ENCODE results near the gene NCKAP5.

NCKAP5 gene

DNA sequence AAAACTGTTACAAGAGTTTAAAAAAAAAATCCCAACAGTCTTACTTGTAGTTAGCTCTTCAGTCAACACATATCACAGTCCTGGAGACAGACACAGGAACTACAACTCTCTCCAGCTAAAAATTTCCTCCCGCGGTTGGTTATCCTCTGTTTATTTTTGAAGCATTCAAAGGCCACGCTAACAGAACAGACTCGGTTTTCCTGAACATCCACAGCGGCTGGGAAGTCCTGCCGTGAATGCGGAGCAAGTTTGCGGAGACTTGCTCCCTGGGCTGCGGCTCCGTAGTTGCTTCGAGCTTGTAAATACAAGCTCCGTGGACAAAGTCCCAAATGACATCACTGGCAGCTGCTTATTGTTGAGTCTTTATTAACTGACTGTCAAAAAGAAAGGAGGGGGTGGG is at the start of gene NCKAP5:
TSS of gene NCKAP5 (minus strand) at position 292 of the 400 bp plus-strand sequence. CDS start 50,937 bp downstream, outside the sequence.
- DNase-seq (ENCODE audit: low spot score): no peak

- no peak for DNase-seq (ENCODE audit: low spot score)
Observed at GRCh38 chr2:133609664-133610063, 41.4 kb upstream of the NCKAP5 start.

DNA sequence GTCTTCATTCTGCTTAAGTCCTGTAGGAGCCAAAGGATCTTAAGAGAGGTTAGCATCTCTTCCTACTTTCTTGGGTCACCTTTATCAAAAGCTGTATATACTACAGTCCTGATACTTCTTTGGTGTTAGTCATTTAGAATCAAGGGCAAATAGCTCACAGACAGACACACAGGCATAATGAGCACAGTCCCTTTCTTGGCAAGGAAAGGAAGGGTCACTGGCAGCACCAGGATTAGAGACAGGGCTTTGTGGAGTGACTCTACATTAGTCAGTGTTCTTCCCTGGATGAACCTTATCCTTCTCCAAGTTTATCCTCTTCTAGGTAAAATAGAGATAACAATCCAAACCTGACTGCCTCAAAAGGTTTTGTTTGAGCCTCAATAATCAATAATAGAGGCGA is 40.0 kb upstream of the NCKAP5 start:
- no peak for DNase-seq (ENCODE audit: low spot score)

GRCh38 chr2:133607679-133608078 is 39.4 kb upstream of the NCKAP5 start:
- DNase-seq (ENCODE audit: low spot score): no peak

GRCh38 chr2:133606616-133607015 is 38.4 kb upstream of the NCKAP5 start:
- no peak for DNase-seq (ENCODE audit: low spot score)

- no peak for DNase-seq (ENCODE audit: low spot score)
Observed at GRCh38 chr2:133605766-133606137, 37.5 kb upstream of the NCKAP5 start.

DNA sequence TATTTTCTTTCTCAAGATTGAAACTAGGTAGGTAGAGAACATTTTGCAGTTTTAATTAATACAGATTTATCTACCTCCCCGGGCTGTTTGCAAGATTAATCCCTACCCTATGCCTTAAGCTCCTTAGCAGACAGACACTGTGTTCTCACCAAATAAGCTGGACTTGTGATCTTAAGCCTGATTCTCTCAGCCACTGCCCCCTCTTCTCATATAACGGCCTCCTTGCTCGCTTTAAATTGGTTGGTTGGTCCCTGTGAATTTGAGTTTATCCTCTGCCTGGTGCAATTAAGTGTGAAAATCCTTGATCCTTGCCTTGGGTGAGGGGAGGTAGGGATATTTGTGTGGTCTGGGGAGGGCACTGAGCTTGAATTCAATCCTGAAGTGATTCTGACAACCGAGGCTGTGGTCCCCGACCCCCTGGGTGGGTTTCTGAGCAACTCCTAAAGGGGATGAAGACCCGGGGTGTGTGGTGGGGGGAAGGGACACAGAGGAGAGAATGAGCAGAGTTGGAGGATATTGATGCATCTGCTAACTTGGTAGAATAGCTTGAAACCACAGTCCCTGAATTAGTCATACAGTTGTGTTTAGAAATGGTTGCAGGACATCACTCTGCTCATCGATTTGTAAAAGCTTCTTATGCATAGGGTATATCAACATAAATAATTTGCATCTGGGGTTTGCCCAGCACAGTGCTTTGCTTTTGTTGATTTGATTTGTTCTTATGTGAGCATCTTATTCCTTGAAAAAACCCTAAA is 36.9 kb upstream of the NCKAP5 start:
- no peak for DNase-seq (ENCODE audit: low spot score)

DNA sequence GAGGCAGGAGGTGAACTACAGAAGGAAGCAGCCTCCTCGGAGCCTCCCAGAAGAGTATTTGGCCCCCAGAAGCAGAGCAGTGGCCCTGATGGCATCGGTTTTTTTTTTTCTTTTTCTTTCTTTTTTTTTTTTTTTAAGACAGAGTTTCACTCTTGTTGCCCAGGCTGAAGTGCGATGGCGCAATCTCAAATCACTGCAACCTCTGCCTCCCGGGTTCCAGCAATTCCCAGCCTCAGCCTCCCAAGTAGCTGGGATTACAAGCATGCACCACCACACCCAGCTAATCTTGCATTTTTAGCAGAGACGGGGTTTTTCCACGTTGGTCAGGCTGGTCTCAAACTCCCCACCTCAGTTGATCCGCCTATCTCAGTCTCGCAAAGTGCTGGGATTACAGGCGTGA is 34.8 kb upstream of the NCKAP5 start:
- no peak for DNase-seq (ENCODE audit: low spot score)

DNA sequence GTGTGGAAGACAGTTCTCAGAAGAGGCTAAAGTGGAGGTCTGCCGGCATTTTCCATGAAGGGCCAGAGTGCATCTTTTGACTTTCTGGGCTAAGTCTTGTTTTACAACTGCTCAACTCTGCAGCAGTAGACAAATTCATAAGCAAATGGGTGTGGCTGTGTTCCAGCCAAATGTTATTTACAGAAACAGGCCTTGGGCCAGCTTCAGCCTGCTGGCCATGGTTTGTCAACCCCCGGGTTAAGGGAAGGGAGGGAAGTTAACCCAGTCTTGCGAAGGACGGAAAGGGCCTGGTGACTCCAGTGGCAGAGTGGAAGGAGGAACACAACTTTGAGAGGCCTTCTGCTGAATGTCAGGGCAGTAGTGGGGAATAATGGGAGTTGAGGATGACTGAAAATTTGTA is 34.3 kb upstream of the NCKAP5 start:
- no peak for DNase-seq (ENCODE audit: low spot score)

DNA sequence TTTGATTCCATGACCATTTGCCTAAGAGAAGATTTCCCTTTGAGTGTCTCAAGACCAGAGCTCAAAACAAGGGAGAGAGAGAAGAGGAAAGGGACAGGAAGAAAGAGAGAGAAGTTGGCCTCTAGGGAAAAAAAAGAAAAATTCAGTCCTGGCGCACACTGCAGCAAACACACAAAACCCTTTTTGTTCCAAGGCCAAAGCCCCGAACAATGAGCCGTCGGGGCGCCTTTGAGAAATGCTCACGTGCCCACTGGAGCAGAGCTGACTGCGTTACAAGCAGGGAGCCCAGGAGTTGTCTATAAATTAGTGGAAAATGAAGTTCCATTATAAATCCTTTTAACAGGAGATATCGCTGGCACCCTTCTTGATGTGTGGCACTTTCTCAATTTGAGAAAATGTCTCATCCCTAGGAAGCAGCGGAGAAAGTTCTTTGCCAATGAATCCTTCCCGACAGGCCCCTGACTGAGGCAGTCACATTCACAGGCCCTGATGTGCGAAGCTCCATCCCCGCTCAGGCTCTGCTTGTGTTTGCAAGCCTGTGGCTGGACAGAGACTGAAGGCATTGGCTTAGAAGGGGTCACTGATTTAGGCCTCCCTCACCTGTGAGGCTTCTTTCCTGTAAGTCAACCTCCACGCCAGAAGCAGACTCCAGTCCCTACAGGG is 32.1 kb upstream of the NCKAP5 start:
- no peak for DNase-seq (ENCODE audit: low spot score)

DNA sequence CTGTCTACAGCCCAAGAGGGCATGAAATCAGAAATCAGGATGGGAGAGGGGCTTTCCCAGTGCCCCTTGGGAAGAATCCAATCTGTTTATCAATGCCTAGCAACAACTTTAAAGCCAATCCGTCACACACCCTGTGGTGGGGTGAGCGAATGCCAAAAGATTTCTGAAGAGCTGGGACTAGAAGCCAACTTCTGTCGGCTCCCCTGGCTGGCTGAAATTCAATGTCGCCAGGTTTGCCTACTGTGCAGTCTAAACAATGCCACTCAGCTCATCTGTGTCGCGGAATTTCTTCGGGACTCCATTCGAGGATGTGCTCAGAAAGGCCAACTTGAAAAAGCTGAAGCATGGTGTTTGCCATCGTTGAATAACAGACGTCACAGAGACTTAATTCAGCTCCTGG is 31.5 kb upstream of the NCKAP5 start:
- no peak for DNase-seq (ENCODE audit: low spot score)

- DNase-seq (ENCODE audit: low spot score): no peak
Observed at GRCh38 chr2:133599211-133599803, 31.0 kb upstream of the NCKAP5 start.

DNA sequence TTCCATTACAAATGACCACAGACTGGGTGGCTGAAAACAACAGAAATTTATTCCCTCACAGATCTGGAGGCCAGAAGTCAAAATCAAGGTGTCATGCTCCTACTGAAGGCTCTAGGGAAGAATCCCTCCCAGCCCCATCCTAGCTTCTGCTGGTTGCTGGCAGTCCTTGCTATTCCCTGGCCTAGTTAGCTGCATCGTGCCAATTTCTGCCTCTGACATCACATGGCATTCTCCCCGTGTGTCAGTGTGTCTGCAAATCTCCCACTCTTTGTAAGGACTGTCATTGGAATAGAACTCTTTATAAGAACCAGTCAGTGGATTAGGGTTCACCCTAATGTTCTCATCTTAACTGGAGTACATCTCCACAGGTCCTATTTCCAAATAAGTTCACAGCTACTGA is 30.5 kb upstream of the NCKAP5 start:
- DNase-seq (ENCODE audit: low spot score): no peak

- DNase-seq (ENCODE audit: low spot score): no peak
Observed at GRCh38 chr2:133596701-133597393, 28.6 kb upstream of the NCKAP5 start.

GRCh38 chr2:133591164-133591563 is 22.9 kb upstream of the NCKAP5 start:
- DNase-seq (ENCODE audit: low spot score): no peak

- no peak for DNase-seq (ENCODE audit: low spot score)
Observed at GRCh38 chr2:133589456-133589855, 21.2 kb upstream of the NCKAP5 start.

DNA sequence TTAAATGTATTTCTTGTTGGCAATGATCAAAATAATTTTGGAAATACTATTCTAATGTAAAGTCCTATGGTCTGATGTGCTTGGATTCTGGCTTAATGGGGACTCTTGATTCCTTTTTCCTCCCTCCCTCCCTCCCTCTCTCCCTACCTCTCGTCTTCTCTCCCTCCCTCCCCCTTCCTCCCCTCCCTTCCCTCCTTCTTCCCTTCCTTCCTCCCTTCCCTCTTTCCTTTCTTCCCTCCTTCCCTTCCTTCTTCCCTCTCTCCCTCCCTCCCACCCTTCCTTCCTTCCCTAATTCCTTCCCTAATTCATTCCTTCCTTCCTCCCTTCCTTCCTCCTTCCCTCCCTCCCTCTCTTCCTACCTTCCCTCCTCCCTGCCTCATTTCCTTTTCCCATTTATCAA is 19.9 kb upstream of the NCKAP5 start:
- no peak for DNase-seq (ENCODE audit: low spot score)

- DNase-seq (ENCODE audit: low spot score): no peak
Observed at GRCh38 chr2:133586978-133587377, 18.7 kb upstream of the NCKAP5 start.

DNA sequence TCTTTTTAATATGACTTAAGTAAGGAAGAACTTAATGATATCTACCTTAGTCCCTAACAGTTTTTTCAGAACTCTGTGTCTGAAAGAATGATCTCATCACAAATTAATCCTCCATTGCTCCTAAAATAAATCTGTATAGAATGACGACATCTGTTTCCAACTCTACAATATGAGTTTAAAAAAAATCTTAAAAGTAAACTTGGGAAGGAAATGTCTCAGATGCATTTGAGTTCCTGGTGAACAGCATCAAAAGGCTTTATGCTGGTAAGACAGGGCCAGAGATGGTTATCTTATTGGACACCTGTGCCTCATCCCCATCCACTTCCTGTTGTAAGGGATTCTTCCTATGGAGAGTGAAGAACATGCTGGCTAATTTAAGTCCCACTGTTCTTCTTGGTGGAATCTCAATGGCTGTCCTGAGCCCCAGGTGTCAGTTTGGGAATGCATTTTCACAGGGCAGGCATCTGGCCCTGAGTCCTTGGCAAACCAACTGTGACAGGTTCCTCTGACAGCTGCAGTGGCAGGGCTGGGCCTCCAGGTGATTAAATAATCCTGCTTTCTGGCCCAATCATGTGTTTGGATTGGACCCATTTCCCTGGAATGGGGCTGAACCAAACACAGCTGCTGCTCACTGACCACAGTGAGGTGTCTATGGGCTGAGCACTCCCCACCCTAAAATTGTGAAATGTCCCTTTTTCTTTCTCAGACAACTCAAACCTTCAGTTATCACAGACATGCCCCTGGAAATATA is 12.9 kb upstream of the NCKAP5 start:
- DNase-seq (ENCODE audit: low spot score): no peak

- DNase-seq (ENCODE audit: low spot score): no peak
Observed at GRCh38 chr2:133579274-133579673, 11.0 kb upstream of the NCKAP5 start.

- DNase-seq (ENCODE audit: low spot score): no peak
Observed at GRCh38 chr2:133576714-133577113, 8.5 kb upstream of the NCKAP5 start.

GRCh38 chr2:133574620-133575019 is 6.4 kb upstream of the NCKAP5 start:
- no peak for DNase-seq (ENCODE audit: low spot score)

All from germinal center (tissue), 1 donor.